NCI-H1436 treated with DMSO at 0.1 percent for 48 hours (cell line): ENCODE results near the gene TAF11L13.

ENCODE experiments used
- DNase-seq: peaks from one replicate; lab custom pipeline; 2025; lab: John Stamatoyannopoulos, UW

The TAF11L13 gene

DNA sequence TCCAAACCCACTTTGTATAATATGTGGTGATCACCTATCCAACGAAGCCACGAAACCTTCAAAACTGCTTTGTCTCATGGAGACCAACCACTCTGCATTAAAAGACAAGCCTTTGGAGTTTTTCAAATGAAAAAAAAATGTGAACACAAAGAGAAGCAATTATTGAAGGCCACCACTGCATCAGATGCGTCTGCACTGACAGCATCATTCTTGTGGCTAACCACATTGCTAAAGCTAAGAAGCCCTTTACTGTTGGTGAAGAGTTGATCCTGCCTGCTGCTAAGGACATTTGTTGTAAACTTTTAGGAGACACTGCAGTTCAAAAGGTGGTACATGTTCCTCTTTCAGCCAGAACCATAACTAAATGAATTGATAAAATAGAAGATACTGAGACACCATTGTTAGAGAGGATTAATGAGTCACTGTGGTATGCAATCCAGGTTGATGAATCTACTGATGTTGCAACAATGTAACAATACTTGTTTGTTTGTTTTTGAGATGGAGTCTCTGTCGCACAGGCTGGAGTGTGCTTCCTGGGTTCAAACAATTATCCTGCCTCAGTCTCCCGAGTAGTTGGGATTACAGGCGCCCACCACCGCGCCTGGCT lies 47.8 kb downstream of the TAF11L13 start:
- DNase-seq = no peak

DNA sequence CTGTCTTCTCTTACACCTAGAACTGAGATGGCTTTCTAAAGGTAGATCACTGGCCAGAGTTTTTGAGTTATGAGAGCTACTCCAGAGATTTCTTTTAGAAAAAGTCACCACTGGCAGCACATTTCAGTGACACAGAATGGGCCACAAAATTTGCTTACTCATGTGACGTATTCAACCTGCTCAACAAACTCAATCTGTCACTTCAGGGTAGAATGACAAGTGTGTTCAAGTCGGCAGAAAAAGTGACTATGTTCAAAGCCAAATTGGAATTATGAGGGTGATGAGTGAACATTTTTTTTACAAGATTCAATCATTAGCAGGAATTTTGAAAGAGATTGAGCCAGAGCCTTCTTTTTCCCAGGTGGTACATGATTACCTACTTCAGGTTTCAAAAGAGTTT lies 48.8 kb downstream of the TAF11L13 start:
- no peak for DNase-seq
